D721Med (cell line): Measurements from ENCODE around the gene SLC29A2.
A peak's percentile ranks its signal among the peaks of the same experiment; 100 is the strongest.

Source experiments
- DNase-seq: peaks from one replicate; pipeline ENCODE4 v3.0.0; 2011; ENCODE audit warnings: low spot score; ENCODE audit not compliant: insufficient read length
- FAIRE-seq: peaks from 2 replicates; lab custom pipeline; 2011; peaks lifted over from hg19 to GRCh38; lab: Jason Lieb, UNC
- TF ChIP-seq, protein P1 (sequence below): IDR thresholded peaks from 2 replicates; pipeline ENCODE4 v1.5.1; 2012; ENCODE audit warnings: mild to moderate bottlenecking, control low read depth; ENCODE audit not compliant: insufficient read depth; ENCODE audit errors: missing control alignments

Gene SLC29A2, protein sequence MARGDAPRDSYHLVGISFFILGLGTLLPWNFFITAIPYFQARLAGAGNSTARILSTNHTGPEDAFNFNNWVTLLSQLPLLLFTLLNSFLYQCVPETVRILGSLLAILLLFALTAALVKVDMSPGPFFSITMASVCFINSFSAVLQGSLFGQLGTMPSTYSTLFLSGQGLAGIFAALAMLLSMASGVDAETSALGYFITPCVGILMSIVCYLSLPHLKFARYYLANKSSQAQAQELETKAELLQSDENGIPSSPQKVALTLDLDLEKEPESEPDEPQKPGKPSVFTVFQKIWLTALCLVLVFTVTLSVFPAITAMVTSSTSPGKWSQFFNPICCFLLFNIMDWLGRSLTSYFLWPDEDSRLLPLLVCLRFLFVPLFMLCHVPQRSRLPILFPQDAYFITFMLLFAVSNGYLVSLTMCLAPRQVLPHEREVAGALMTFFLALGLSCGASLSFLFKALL

DNA sequence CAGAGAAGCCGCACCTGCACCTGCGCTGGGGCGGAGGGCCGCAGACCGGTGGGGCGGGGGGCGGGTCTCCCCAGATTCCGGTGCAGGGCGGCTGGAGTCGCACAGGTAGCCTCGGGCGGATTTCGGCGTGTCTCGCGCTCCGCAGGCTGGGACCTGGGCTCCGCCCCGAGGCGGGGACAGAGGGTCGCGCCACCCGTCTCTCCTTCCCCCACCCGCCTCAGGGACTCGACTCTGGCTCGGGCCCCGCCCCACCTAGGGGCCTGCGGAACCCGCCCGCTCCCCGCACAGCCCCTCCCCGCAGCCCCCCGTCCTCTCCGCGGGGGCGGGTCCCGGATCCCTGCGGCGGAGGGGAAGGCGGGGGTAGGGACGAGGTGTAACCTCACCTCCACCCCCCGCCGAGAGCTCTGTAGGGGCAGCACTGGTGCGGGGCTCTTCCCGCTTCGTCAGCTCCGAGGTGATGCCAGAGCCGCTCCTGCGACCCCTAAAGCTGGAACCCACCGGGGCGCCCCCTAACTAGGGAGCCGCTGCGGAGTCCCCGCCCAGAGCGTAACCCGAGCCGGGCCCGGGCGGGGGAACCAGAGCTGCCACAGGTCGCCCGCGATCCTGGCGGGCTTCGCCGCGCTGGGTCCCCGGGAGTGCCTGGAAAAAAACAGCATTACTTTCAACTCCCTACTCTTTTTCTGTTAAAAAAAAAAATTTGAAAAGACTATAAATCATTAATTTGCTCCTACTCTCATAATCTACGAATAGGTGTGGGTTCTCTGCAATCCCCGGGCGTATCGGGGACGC, at the start of gene SLC29A2:
SLC29A2 (minus strand) TSS at position 134 of the 789 bp plus-strand sequence. CDS start 169 bp downstream, outside the sequence.
- DNase-seq (peak; percentile 75), FAIRE-seq (no peak)
- TF ChIP-seq, protein P1, sequence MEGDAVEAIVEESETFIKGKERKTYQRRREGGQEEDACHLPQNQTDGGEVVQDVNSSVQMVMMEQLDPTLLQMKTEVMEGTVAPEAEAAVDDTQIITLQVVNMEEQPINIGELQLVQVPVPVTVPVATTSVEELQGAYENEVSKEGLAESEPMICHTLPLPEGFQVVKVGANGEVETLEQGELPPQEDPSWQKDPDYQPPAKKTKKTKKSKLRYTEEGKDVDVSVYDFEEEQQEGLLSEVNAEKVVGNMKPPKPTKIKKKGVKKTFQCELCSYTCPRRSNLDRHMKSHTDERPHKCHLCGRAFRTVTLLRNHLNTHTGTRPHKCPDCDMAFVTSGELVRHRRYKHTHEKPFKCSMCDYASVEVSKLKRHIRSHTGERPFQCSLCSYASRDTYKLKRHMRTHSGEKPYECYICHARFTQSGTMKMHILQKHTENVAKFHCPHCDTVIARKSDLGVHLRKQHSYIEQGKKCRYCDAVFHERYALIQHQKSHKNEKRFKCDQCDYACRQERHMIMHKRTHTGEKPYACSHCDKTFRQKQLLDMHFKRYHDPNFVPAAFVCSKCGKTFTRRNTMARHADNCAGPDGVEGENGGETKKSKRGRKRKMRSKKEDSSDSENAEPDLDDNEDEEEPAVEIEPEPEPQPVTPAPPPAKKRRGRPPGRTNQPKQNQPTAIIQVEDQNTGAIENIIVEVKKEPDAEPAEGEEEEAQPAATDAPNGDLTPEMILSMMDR, result no peak

- TF ChIP-seq, protein P1, result no peak
- FAIRE-seq, result no peak
- DNase-seq, result peak; percentile 81
Measured at GRCh38 chr11:66420671-66421476, 49.3 kb upstream of the SLC29A2 start, which contains the start of gene NPAS4. Gene NPAS4 (plus strand): TSS chr11:66421035. CDS start chr11:66421180, 145 bp downstream.

DNA sequence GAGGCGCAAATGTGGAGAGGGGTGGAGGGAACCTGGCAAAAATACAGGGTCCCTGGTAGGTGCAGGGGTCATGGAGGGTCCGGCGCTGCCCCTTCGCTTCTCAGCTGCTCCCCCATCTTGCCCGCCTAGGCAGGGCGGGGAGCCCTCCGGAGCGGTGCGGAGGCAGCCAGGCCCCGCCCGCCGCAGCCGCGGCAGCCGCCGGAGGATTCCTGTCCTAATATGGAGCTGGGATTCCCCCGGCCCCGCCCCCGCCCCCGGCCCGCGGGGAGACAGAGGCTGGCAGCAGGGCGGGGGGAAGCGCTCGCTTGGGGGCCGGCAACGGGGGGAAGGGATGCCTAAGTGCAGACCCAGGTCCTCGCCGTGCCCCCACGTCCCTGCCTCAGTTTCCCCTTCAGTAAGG, 48.3 kb upstream of the SLC29A2 start:
- DNase-seq (peak; percentile 84), FAIRE-seq (no peak)
- TF ChIP-seq, protein P1, result no peak

- TF ChIP-seq, protein P1, result no peak
- no peak for FAIRE-seq
- DNase-seq, result no peak
Measured at GRCh38 chr11:66418986-66419308, 47.4 kb upstream of the SLC29A2 start.

GRCh38 chr11:66418168-66418985, 46.8 kb upstream of the SLC29A2 start:
- TF ChIP-seq, protein P1, result peak; percentile 43
- DNase-seq (no peak), FAIRE-seq (no peak)

DNA sequence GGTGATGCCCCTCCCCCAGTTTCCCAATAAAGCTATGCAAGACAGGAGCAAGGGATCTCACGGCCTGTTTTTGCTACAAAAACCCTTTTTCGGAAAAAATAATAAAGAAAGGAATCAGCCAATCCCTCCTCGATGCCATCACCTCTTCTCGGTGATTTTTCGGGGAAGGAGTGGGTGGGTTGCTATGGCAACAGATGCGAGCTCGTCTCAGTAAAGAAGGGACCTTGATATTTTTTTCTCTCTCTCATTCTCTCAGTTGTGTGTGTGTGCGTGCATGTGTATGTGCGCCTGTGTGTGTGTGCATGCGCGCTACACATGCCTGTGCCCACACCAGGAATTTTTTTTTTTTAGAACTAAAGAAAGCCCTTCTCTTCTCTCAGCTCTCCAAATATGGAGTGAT, 45.4 kb upstream of the SLC29A2 start:
- no peak for DNase-seq
- no peak for FAIRE-seq
- TF ChIP-seq, protein P1, result no peak
